ENCODE results near the gene HEMGN. TPM values are rescaled to one million over a fixed set of nuclear protein-coding genes. Genes with fewer than 3 reads are reported as not detected.
"Not testable (repeated sequence)": the region's sequence is repeated elsewhere in the genome, so short reads cannot be mapped to it uniquely, and the experiment has no call there.

The HEMGN gene
- total RNA-seq, 4 donors from 2014 or later = 2.7 TPM; not detected in 3

DNA sequence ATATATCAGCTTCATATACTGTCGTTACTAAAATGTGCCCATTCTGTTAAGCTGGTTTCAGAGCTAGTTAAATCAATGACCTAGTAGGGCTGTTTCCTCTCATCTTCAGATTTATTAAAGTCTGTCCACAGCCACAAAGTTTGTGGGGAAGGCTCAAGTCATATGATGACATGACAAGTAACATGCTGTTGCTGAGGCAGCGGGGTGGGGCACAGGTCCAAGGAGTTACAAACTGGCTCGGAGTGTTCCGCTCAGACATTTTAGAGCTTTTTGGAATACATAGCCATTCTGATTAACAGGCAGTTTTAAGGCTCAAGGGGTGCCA, 42.5 kb upstream of the HEMGN start:
- no peaks in the 10 kb centered on the region for H3K27me3 ChIP-seq
- peak; percentile 71 to 79 for DNase-seq
- TF ChIP-seq POLR2A (IDR thresholded peaks at IDR 0.05) = no peak
- TF ChIP-seq, protein P1, sequence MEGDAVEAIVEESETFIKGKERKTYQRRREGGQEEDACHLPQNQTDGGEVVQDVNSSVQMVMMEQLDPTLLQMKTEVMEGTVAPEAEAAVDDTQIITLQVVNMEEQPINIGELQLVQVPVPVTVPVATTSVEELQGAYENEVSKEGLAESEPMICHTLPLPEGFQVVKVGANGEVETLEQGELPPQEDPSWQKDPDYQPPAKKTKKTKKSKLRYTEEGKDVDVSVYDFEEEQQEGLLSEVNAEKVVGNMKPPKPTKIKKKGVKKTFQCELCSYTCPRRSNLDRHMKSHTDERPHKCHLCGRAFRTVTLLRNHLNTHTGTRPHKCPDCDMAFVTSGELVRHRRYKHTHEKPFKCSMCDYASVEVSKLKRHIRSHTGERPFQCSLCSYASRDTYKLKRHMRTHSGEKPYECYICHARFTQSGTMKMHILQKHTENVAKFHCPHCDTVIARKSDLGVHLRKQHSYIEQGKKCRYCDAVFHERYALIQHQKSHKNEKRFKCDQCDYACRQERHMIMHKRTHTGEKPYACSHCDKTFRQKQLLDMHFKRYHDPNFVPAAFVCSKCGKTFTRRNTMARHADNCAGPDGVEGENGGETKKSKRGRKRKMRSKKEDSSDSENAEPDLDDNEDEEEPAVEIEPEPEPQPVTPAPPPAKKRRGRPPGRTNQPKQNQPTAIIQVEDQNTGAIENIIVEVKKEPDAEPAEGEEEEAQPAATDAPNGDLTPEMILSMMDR (IDR thresholded peaks at IDR 0.05) = no peak
- H3K4me1 ChIP-seq = no peaks in the 10 kb centered on the region
- no peaks in the 10 kb centered on the region for H3K9me3 ChIP-seq
- no peaks in the 10 kb centered on the region for H3K36me3 ChIP-seq
- intact Hi-C loops (cut with DNase I; ENCODE audit: low total_unique reads) = loop anchor here (5.0 kb wide), 1 partner anchor 77 kb away; the partner anchor contains the start of gene NANS
- H3K27ac ChIP-seq = peak overlapping the region; percentile 89 to 96
- no peak overlapping the region for H3K4me3 ChIP-seq

GRCh38 chr9:97979788-97980478, 42.0 kb upstream of the HEMGN start:
- intact Hi-C loops (cut with DNase I; ENCODE audit: low total_unique reads) = loop anchor here (5.0 kb wide), 1 partner anchor 77 kb away; the partner anchor contains the start of gene NANS
- TF ChIP-seq, protein P1 (IDR thresholded peaks at IDR 0.05) = no peak
- no peak for TF ChIP-seq POLR2A (IDR thresholded peaks at IDR 0.05)
- Histone ChIP-seq H3K9me3 (no peaks in the 10 kb centered on the region), H3K36me3 (no peaks in the 10 kb centered on the region), H3K4me1 (no peaks in the 10 kb centered on the region), H3K27me3 (no peaks in the 10 kb centered on the region), H3K4me3 (no peak overlapping the region), H3K27ac (peak overlapping the region in 1 of 2 donors; percentile 89)
- no peak for DNase-seq

DNA sequence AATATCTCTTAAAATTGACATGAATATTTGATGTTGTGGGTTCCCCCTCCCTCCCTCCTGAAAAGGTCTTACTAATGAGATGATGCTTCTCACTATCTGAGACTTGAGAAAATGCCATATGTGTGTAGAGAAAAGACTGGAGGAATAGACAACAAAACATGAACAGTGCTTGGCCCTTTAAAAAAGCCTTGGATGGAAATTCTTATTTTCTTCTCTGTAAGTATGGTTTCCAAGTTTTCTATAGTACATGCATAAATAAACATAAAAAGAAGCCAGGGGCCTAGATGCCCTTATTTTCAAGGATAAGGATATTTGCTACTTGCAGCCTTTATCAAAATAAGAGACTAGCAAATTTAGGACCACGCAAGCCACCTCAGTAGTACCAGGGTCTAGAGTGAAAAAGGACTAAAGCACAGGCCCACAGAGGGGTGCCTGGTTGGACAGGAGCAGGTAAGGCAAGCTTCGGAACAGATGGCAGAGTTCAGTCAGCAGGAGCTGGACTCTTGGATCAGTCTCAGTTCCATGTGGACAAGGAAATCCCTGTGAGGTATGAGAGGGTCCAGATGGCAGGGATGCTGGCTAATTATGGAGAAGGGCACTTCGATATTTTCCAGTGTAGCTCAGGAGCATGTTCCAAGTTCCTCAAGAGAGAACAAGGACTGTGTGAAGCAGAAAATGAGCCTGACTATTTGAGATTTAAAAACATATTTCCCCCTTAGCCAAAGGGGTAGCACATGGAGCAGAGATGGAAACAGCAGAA, 40.6 kb upstream of the HEMGN start:
- DNase-seq = no peak
- Histone ChIP-seq H3K4me1 (no peaks in the 10 kb centered on the region), H3K27me3 (no peaks in the 10 kb centered on the region), H3K9me3 (no peaks in the 10 kb centered on the region), H3K36me3 (no peaks in the 10 kb centered on the region), H3K27ac (no peak overlapping the region), H3K4me3 (no peak overlapping the region)
- intact Hi-C loops (cut with DNase I; ENCODE audit: low total_unique reads) = no loop called here
- no peak for TF ChIP-seq POLR2A (IDR thresholded peaks at IDR 0.05)
- TF ChIP-seq, protein P1 (IDR thresholded peaks at IDR 0.05) = no peak

DNA sequence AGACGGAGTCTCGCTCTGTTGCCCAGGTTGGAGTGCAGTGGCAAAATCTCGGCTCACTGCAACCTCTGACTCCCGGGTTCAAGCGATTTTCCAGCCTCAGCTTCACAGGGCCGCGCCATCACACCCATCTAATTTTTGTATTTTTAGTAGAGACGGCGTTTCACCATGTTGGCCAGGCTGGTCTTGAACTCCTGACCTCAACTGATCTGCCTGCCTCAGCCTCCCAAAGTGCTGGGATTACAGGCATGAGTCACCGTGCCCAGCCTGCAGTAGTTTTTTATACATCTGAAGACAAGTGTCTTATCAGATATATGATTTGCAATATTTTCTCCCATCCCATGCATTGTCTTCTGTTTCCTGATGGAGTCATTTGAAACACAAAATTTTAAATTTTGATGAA, 38.7 kb upstream of the HEMGN start:
- intact Hi-C loops (cut with DNase I; ENCODE audit: low total_unique reads); H3K36me3 ChIP-seq; H3K27me3 ChIP-seq; H3K27ac ChIP-seq; DNase-seq; H3K9me3 ChIP-seq; H3K4me1 ChIP-seq; H3K4me3 ChIP-seq: not testable (repeated sequence)

- intact Hi-C loops (cut with DNase I; ENCODE audit: low total_unique reads) = no loop called here
- no peak overlapping the region for H3K4me3 ChIP-seq
- H3K36me3 ChIP-seq = no peaks in the 10 kb centered on the region
- no peaks in the 10 kb centered on the region for H3K4me1 ChIP-seq
- no peaks in the 10 kb centered on the region for H3K9me3 ChIP-seq
- DNase-seq = no peak
- H3K27ac ChIP-seq = no peak overlapping the region
- H3K27me3 ChIP-seq = peaks cover 0 to 4% of the 10 kb centered on the region in 2 donors
- TF ChIP-seq POLR2A (IDR thresholded peaks at IDR 0.05) = no peak
These were observed 37.4 kb upstream of the HEMGN start for GRCh38 chr9:97975376-97975775.

DNA sequence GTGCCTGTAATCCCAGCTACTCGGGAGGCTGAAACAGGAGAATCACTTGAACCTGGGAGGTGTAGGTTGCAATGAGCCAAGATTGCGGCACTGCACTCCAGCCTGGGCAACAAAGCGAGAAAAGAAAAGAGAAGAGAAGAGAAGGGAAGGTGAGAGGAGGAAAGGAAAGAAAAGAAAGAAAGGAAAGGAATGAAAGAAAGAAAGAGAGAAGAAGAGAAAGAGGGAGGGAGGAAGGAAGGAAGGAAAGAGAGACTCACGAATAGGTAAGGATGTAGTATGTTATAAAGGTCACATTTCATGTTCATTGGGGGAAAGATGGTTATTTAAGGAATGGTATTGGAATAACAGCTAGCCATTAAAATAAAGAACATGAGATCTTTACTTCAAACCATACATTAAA, 34.8 kb upstream of the HEMGN start:
- peaks cover 0 to 7% of the 10 kb centered on the region in 2 donors for H3K27me3 ChIP-seq
- no peaks in the 10 kb centered on the region for H3K9me3 ChIP-seq
- DNase-seq = no peak
- H3K27ac ChIP-seq = no peak overlapping the region
- H3K36me3 ChIP-seq = no peaks in the 10 kb centered on the region
- intact Hi-C loops (cut with DNase I; ENCODE audit: low total_unique reads) = no loop called here
- H3K4me1 ChIP-seq = no peaks in the 10 kb centered on the region
- H3K4me3 ChIP-seq = no peak overlapping the region
- TF ChIP-seq POLR2A (IDR thresholded peaks at IDR 0.05) = no peak
- TF ChIP-seq, protein P1 (IDR thresholded peaks at IDR 0.05) = no peak

Data from uterus (tissue), 4 donors.